ENCODE data around the gene POLG2. TPM values are rescaled to one million over a fixed set of nuclear protein-coding genes. Genes with fewer than 3 reads are reported as not detected.

The POLG2 gene
- total and polyA plus RNA-seq, 9 of the 15 experiments (the other 6 are each of a cell fraction or from before 2014, with no cell fraction given), result 13.4 to 44.8 (median 37.0) TPM

DNA sequence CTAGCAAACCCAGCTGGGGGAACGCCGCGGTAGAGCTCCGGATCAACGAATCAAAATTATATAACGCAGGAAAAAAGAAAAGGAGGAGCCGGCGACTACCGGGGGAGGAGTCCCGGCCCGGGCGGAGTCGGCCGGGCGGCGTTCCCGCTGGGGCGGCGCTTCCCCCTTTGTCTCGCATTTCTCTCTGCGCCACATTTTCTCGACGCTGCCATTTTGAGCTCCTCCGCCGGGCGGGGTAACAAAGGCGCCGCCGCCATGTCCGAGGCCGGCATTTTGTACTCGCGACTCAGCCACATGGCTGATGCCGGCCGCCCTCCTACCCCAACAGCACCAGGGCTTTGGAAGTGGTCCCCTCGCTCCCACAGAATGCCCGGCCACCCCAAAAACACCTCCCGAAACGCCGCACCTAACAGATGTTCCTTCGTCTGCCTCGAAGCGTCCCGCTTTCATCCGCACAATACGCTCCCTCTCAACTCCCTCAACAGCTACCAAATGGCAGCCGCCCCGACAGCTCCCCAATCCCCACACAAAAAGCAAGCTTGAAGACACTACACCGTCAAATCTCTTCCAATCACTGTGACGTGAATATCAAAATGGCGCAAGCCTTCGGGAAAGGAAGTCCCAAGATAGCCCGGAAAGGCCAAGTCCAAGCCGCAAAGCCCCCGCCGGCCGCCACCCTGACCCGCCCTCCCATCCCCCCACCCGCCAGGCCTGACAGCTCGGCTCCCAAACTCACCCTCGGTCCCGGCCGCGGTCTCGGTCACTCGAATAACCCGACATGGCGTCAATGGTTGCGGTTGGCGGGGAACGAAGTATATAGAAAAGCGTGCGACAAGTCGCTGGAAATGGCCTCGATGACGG is 8.7 kb upstream of the POLG2 start (continued):
- TF ChIP-seq, protein P1, sequence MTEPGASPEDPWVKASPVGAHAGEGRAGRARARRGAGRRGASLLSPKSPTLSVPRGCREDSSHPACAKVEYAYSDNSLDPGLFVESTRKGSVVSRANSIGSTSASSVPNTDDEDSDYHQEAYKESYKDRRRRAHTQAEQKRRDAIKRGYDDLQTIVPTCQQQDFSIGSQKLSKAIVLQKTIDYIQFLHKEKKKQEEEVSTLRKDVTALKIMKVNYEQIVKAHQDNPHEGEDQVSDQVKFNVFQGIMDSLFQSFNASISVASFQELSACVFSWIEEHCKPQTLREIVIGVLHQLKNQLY (CRISPR knock-in tag; conservative IDR thresholded peaks at IDR 0.05), result no peak
- TF ChIP-seq, protein P2, sequence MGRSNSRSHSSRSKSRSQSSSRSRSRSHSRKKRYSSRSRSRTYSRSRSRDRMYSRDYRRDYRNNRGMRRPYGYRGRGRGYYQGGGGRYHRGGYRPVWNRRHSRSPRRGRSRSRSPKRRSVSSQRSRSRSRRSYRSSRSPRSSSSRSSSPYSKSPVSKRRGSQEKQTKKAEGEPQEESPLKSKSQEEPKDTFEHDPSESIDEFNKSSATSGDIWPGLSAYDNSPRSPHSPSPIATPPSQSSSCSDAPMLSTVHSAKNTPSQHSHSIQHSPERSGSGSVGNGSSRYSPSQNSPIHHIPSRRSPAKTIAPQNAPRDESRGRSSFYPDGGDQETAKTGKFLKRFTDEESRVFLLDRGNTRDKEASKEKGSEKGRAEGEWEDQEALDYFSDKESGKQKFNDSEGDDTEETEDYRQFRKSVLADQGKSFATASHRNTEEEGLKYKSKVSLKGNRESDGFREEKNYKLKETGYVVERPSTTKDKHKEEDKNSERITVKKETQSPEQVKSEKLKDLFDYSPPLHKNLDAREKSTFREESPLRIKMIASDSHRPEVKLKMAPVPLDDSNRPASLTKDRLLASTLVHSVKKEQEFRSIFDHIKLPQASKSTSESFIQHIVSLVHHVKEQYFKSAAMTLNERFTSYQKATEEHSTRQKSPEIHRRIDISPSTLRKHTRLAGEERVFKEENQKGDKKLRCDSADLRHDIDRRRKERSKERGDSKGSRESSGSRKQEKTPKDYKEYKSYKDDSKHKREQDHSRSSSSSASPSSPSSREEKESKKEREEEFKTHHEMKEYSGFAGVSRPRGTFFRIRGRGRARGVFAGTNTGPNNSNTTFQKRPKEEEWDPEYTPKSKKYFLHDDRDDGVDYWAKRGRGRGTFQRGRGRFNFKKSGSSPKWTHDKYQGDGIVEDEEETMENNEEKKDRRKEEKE (IDR thresholded peaks at IDR 0.05; ENCODE audit: borderline replicate concordance in 1 of 2, control insufficient read depth in 1 of 2, low read depth in 2 of 2, low read length in 1 of 2), result peak in 1 of 2 experiments; percentile 78; a peak in 1 of 4 replicates
- TF ChIP-seq ZNF551 (CRISPR knock-in tag; IDR thresholded peaks at IDR 0.05) (no peak), L3MBTL2 (IDR thresholded peaks at IDR 0.05) (peak; percentile 11; the same call in 1 of the 2 replicates), IRF2 (CRISPR knock-in tag; IDR thresholded peaks at IDR 0.05) (no peak), GABPB1 (CRISPR knock-in tag; IDR thresholded peaks at IDR 0.05) (no peak; the same call in 1 of the 2 replicates)
- TF ChIP-seq, protein P3, sequence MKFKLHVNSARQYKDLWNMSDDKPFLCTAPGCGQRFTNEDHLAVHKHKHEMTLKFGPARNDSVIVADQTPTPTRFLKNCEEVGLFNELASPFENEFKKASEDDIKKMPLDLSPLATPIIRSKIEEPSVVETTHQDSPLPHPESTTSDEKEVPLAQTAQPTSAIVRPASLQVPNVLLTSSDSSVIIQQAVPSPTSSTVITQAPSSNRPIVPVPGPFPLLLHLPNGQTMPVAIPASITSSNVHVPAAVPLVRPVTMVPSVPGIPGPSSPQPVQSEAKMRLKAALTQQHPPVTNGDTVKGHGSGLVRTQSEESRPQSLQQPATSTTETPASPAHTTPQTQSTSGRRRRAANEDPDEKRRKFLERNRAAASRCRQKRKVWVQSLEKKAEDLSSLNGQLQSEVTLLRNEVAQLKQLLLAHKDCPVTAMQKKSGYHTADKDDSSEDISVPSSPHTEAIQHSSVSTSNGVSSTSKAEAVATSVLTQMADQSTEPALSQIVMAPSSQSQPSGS (CRISPR knock-in tag; IDR thresholded peaks at IDR 0.05), result no peak
- TF ChIP-seq, protein P4, sequence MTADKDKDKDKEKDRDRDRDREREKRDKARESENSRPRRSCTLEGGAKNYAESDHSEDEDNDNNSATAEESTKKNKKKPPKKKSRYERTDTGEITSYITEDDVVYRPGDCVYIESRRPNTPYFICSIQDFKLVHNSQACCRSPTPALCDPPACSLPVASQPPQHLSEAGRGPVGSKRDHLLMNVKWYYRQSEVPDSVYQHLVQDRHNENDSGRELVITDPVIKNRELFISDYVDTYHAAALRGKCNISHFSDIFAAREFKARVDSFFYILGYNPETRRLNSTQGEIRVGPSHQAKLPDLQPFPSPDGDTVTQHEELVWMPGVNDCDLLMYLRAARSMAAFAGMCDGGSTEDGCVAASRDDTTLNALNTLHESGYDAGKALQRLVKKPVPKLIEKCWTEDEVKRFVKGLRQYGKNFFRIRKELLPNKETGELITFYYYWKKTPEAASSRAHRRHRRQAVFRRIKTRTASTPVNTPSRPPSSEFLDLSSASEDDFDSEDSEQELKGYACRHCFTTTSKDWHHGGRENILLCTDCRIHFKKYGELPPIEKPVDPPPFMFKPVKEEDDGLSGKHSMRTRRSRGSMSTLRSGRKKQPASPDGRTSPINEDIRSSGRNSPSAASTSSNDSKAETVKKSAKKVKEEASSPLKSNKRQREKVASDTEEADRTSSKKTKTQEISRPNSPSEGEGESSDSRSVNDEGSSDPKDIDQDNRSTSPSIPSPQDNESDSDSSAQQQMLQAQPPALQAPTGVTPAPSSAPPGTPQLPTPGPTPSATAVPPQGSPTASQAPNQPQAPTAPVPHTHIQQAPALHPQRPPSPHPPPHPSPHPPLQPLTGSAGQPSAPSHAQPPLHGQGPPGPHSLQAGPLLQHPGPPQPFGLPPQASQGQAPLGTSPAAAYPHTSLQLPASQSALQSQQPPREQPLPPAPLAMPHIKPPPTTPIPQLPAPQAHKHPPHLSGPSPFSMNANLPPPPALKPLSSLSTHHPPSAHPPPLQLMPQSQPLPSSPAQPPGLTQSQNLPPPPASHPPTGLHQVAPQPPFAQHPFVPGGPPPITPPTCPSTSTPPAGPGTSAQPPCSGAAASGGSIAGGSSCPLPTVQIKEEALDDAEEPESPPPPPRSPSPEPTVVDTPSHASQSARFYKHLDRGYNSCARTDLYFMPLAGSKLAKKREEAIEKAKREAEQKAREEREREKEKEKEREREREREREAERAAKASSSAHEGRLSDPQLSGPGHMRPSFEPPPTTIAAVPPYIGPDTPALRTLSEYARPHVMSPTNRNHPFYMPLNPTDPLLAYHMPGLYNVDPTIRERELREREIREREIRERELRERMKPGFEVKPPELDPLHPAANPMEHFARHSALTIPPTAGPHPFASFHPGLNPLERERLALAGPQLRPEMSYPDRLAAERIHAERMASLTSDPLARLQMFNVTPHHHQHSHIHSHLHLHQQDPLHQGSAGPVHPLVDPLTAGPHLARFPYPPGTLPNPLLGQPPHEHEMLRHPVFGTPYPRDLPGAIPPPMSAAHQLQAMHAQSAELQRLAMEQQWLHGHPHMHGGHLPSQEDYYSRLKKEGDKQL (CRISPR knock-in tag; IDR thresholded peaks at IDR 0.05; ENCODE audit: borderline replicate concordance), result no peak
